ENCODE data around the gene CPNE5. TPM values are rescaled to one million over a fixed set of nuclear protein-coding genes. Genes with fewer than 3 reads are reported as not detected.

The CPNE5 gene
- total RNA-seq, 1 experiment from 2014 or later: not detected

DNA sequence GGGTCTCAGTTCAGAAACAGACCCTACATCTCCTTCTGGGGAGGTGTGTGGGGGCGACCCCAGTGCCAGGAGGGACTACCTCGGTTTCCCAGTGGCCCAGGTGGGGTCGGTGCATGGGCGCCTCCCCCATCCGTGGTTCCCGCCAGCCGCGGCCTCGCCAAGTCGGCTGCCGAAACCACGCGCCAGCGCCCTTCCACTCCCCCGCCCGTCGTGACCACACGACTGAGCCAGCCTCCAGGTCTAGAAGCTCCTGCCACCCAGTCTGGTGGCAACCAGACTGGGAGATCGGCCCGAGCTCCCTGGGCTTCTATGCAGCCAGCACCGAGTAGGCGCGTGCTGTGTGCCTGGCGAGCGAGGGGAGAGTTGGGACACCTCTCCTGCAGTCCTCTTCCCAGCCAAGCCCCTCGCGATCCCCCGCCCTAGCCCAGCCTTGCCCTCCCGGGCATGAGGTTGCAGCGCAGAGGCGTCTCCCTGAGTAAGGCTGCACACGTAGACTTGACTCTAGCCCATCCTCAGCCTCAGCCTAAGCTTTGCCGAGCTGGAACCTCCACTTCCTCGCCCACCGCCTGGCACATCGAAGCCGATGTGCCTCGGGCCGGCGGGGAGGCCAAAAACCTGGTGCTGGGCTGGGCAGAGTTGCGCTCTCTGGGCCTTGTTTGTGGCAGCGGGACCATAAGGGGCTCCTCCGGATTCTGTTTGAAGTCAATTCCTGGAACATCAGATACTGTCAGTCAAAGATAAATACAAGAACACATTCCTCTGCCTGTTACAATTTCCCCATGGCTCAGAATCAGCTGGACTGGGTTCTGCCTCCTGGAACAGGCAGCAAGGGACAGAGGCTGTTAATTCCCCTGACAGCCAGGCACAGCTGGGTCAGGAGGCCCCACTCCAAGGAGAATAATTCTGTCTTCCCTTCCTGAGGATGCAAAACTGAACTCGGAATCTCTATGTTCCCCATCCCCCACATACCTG, 1.5 kb upstream of the CPNE5 start:
- ChIA-PET CTCF (no interaction called here), POLR2A (interaction anchor here (0.6 kb wide), 1 partner anchor 263 kb away, joined by 3 read pairs; no protein-coding TSS in a partner anchor)
- peaks cover 3% of the 10 kb centered on the region for H3K27me3 Mint-ChIP-seq (ENCODE audit: insufficient read depth, unreplicated experiment)
- Histone ChIP-seq H3K4me3 (ENCODE audit: low read depth, low read length) (no peak overlapping the region), H3K27me3 (replicated peaks; ENCODE audit: control insufficient read depth, insufficient read depth, low read length) (peaks cover 1% of the 10 kb centered on the region; the same call in 1 of the 2 replicates), H3K4me1 (peaks cover 6% of the 10 kb centered on the region; the same call in 1 of the 2 replicates), H3K36me3 (ENCODE audit: control insufficient read depth, insufficient read depth, low read length) (no peaks in the 10 kb centered on the region), H3K9me3 (no peaks in the 10 kb centered on the region)
- H3K4me3 Mint-ChIP-seq (ENCODE audit: unreplicated experiment): peak overlapping the region; percentile 68
- no peak for DNase-seq
- intact Hi-C loops (cut with micrococcal nuclease; ENCODE audit: unreplicated experiment): no loop called here
- no peaks in the 10 kb centered on the region for H3K9me3 Mint-ChIP-seq (ENCODE audit: unreplicated experiment)
- no peak overlapping the region for H3K27ac Mint-ChIP-seq (ENCODE audit: unreplicated experiment)
- no TSS peak for BruUV-seq (replicated peaks)
- H3K36me3 Mint-ChIP-seq (ENCODE audit: insufficient read depth, unreplicated experiment): no peaks in the 10 kb centered on the region
- H3K4me1 Mint-ChIP-seq (ENCODE audit: low read depth, unreplicated experiment): no peaks in the 10 kb centered on the region
- TF ChIP-seq, protein P1, sequence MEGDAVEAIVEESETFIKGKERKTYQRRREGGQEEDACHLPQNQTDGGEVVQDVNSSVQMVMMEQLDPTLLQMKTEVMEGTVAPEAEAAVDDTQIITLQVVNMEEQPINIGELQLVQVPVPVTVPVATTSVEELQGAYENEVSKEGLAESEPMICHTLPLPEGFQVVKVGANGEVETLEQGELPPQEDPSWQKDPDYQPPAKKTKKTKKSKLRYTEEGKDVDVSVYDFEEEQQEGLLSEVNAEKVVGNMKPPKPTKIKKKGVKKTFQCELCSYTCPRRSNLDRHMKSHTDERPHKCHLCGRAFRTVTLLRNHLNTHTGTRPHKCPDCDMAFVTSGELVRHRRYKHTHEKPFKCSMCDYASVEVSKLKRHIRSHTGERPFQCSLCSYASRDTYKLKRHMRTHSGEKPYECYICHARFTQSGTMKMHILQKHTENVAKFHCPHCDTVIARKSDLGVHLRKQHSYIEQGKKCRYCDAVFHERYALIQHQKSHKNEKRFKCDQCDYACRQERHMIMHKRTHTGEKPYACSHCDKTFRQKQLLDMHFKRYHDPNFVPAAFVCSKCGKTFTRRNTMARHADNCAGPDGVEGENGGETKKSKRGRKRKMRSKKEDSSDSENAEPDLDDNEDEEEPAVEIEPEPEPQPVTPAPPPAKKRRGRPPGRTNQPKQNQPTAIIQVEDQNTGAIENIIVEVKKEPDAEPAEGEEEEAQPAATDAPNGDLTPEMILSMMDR (IDR thresholded peaks at IDR 0.05; ENCODE audit: insufficient read depth in 1 of 2, low read depth in 1 of 2, low read length in 1 of 2, severe bottlenecking in 1 of 2, unreplicated experiment in 1 of 2): no peak

DNA sequence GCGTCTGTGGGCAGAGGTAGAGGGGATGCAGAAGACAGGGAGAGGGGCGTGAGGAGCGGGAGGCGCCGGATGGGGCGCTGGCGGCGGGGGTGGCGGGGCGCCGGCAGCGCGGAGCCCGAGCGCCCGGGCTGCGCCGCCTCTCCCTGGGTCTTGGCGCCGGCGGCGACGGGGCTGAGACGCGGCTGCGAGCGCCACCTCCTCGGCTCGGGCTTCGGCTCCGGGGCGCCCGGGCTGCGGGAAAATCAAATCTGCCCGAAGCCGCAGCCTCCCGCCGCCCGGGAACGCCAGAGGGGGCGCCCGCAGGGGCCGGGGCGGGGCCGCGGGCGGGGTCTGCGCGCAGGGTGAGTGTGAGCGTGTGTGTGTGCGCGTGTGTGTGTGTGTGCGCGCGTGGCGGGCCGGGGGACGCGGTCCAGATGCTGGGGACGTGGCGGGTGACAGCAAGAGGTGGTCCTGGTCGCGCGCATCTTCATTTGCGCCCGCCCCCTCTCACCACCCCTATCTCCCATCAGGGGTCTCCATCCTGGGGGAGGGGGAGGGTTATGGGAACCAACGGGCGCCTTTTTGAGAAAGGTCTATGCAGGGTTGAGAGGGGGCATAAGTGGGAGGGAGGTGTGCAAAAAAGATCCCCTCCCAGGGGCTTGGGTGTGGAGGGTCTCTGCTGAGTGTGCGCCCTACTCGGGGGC, 646 bp upstream of the CPNE5 start:
- ChIA-PET CTCF (no interaction called here), POLR2A (no interaction called here)
- H3K36me3 ChIP-seq (ENCODE audit: control insufficient read depth, insufficient read depth, low read length): no peaks in the 10 kb centered on the region
- intact Hi-C loops (cut with micrococcal nuclease; ENCODE audit: unreplicated experiment): no loop called here
- TF ChIP-seq, protein P1 (IDR thresholded peaks at IDR 0.05; ENCODE audit: insufficient read depth in 1 of 2, low read depth in 1 of 2, low read length in 1 of 2, severe bottlenecking in 1 of 2, unreplicated experiment in 1 of 2): peak in 1 of 2 experiments; percentile 3
- no TSS peak for BruUV-seq (replicated peaks)
- H3K36me3 Mint-ChIP-seq (ENCODE audit: insufficient read depth, unreplicated experiment): no peaks in the 10 kb centered on the region
- H3K9me3 Mint-ChIP-seq (ENCODE audit: unreplicated experiment): no peaks in the 10 kb centered on the region
- peak overlapping the region; percentile 68 for H3K4me3 Mint-ChIP-seq (ENCODE audit: unreplicated experiment)
- no peak overlapping the region for H3K27ac Mint-ChIP-seq (ENCODE audit: unreplicated experiment)
- no peaks in the 10 kb centered on the region for H3K9me3 ChIP-seq
- H3K4me1 Mint-ChIP-seq (ENCODE audit: low read depth, unreplicated experiment): no peaks in the 10 kb centered on the region
- H3K4me1 ChIP-seq: peaks cover 6% of the 10 kb centered on the region; the same call in 1 of the 2 replicates
- H3K27me3 Mint-ChIP-seq (ENCODE audit: insufficient read depth, unreplicated experiment): peaks cover 3% of the 10 kb centered on the region
- peak overlapping the region; percentile 54 for H3K4me3 ChIP-seq (ENCODE audit: low read depth, low read length)
- peak in 1 of 2 experiments; percentile 61 for DNase-seq
- peaks cover 1% of the 10 kb centered on the region; the same call in 1 of the 2 replicates for H3K27me3 ChIP-seq (replicated peaks; ENCODE audit: control insufficient read depth, insufficient read depth, low read length)

DNA sequence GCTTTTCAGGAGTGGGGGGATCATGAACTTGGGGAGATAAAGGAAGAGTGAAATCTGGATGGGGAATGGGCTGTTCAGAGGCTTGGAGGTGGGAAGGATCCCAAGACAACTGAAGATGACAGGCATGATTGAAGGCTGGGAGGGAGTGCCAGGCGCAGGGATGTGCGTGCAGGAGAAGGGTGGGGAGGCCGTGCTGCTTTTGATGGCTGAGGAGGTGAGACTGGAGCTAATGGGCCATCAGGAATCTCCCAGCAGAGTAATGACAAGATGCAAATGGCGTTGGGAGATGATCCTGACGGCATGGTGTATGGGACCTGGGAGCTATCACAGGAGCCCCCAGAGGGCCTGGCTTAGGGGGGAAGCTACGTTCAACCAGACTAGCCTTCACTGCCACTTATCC, 1.6 kb downstream of the CPNE5 start:
- Mint-ChIP-seq H3K27ac (ENCODE audit: unreplicated experiment) (no peak overlapping the region), H3K9me3 (ENCODE audit: unreplicated experiment) (no peaks in the 10 kb centered on the region), H3K4me1 (ENCODE audit: low read depth, unreplicated experiment) (no peaks in the 10 kb centered on the region), H3K4me3 (ENCODE audit: unreplicated experiment) (no peak overlapping the region), H3K36me3 (ENCODE audit: insufficient read depth, unreplicated experiment) (no peaks in the 10 kb centered on the region), H3K27me3 (ENCODE audit: insufficient read depth, unreplicated experiment) (peaks cover 3% of the 10 kb centered on the region)
- BruUV-seq (replicated peaks): no TSS peak
- ChIA-PET POLR2A (no interaction called here), CTCF (interaction anchor here (0.8 kb wide), 1 partner anchor 15 kb away, joined by 4 read pairs; no protein-coding TSS in a partner anchor)
- intact Hi-C loops (cut with micrococcal nuclease; ENCODE audit: unreplicated experiment): no loop called here
- H3K9me3 ChIP-seq: no peaks in the 10 kb centered on the region
- no peak overlapping the region for H3K4me3 ChIP-seq (ENCODE audit: low read depth, low read length)
- peaks cover 1% of the 10 kb centered on the region; the same call in 1 of the 2 replicates for H3K27me3 ChIP-seq (replicated peaks; ENCODE audit: control insufficient read depth, insufficient read depth, low read length)
- H3K4me1 ChIP-seq: peaks cover 6% of the 10 kb centered on the region; the same call in 1 of the 2 replicates
- H3K36me3 ChIP-seq (ENCODE audit: control insufficient read depth, insufficient read depth, low read length): no peaks in the 10 kb centered on the region
- TF ChIP-seq, protein P1 (IDR thresholded peaks at IDR 0.05; ENCODE audit: insufficient read depth in 1 of 2, low read depth in 1 of 2, low read length in 1 of 2, severe bottlenecking in 1 of 2, unreplicated experiment in 1 of 2): no peak
- no peak for DNase-seq
